Trophoblast cell (in vitro differentiated cells and primary cell): ENCODE data around the gene LRGUK.

ENCODE experiments used
- DNase-seq, 2 donors: peaks; one replicate each; pipeline ENCODE4 v3.0.0-alpha.2; 2016
- H2AFZ ChIP-seq: 2 replicates; pipeline ENCODE4 v1.6.1; 2013; ENCODE audit warnings: low read length, moderate library complexity, mild to moderate bottlenecking; ENCODE audit not compliant: insufficient read depth, poor library complexity
- H2AK5ac ChIP-seq: 2 replicates; pipeline ENCODE4 v1.6.1; 2013; ENCODE audit warnings: mild to moderate bottlenecking, low read length
- H2BK120ac ChIP-seq: 2 replicates; pipeline ENCODE4 v1.6.1; 2013; ENCODE audit warnings: low read length, mild to moderate bottlenecking, moderate library complexity; ENCODE audit not compliant: insufficient read depth, poor library complexity
- H2BK12ac ChIP-seq: 2 replicates; pipeline ENCODE4 v1.6.1; 2013; ENCODE audit warnings: mild to moderate bottlenecking, low read length, moderate library complexity
- H2BK5ac ChIP-seq: 2 replicates; pipeline ENCODE4 v1.6.1; 2013; ENCODE audit warnings: low read length, low read depth, moderate library complexity, mild to moderate bottlenecking; ENCODE audit not compliant: poor library complexity
- H3K14ac ChIP-seq: 2 replicates; pipeline ENCODE4 v1.6.1; 2013; ENCODE audit warnings: mild to moderate bottlenecking, low read length
- H3K18ac ChIP-seq: 2 replicates; pipeline ENCODE4 v1.6.1; 2013; ENCODE audit warnings: mild to moderate bottlenecking, low read length
- H3K23ac ChIP-seq: 2 replicates; pipeline ENCODE4 v1.6.1; 2013; ENCODE audit warnings: low read length
- H3K27ac ChIP-seq: 2 replicates; pipeline ENCODE4 v1.5.1; 2013; ENCODE audit warnings: low read depth, mild to moderate bottlenecking, inconsistent platforms, low read length, moderate library complexity
- H3K27me3 ChIP-seq: 2 replicates; pipeline ENCODE4 v1.6.1; 2013; ENCODE audit warnings: inconsistent platforms, mild to moderate bottlenecking, low read length, moderate library complexity; ENCODE audit not compliant: insufficient read depth
- H3K36me3 ChIP-seq, 2 experiments: 1 replicate in 1 of 2; 2 replicates in 1 of 2; pipeline ENCODE4 v1.6.1; 2013; ENCODE audit warnings: low read length in 2 of 2, mild to moderate bottlenecking in 2 of 2, moderate library complexity in 1 of 2; ENCODE audit not compliant: insufficient read depth in 2 of 2, control insufficient read depth in 1 of 2
- H3K4ac ChIP-seq: 2 replicates; pipeline ENCODE4 v1.6.1; 2013; ENCODE audit warnings: low read depth, mild to moderate bottlenecking, low read length, moderate library complexity
- H3K4me1 ChIP-seq, 2 experiments: 1 replicate in 1 of 2; 2 replicates in 1 of 2; pipeline ENCODE4 v1.6.1; 2013; ENCODE audit warnings: low read length in 2 of 2, mild to moderate bottlenecking in 2 of 2, moderate library complexity in 1 of 2; ENCODE audit not compliant: insufficient read depth in 2 of 2, control insufficient read depth in 1 of 2
- H3K4me2 ChIP-seq: 2 replicates; pipeline ENCODE4 v1.6.1; 2013; ENCODE audit warnings: inconsistent platforms, mild to moderate bottlenecking, low read length, moderate library complexity
- H3K4me3 ChIP-seq: 2 replicates; pipeline ENCODE4 v1.5.1; 2013; ENCODE audit warnings: mild to moderate bottlenecking, low read depth, low read length, inconsistent platforms
- H3K79me1 ChIP-seq: one replicate; pipeline ENCODE4 v1.6.1; 2013; ENCODE audit warnings: low read length
- H3K79me2 ChIP-seq: 2 replicates; pipeline ENCODE4 v1.6.1; 2013; ENCODE audit warnings: low read length, mild to moderate bottlenecking; ENCODE audit not compliant: control insufficient read depth, insufficient read depth, poor library complexity
- H3K9ac ChIP-seq: 2 replicates; pipeline ENCODE4 v1.6.1; 2013; ENCODE audit warnings: mild to moderate bottlenecking, low read length
- H3K9me3 ChIP-seq: 2 replicates; pipeline ENCODE4 v1.6.1; 2013; ENCODE audit warnings: low read depth, mild to moderate bottlenecking, control low read depth, inconsistent platforms, low read length; ENCODE audit not compliant: insufficient read depth
- H4K12ac ChIP-seq: 2 replicates; pipeline ENCODE4 v1.6.1; 2013; ENCODE audit warnings: low read depth, mild to moderate bottlenecking, low read length, moderate library complexity
- H4K8ac ChIP-seq: 2 replicates; pipeline ENCODE4 v1.6.1; 2013; ENCODE audit warnings: low read depth, mild to moderate bottlenecking, low read length, moderate library complexity
- H4K91ac ChIP-seq: one replicate; pipeline ENCODE4 v1.6.1; 2013; ENCODE audit warnings: low read depth, mild to moderate bottlenecking, low read length, moderate library complexity
- WGBS: extraction: QIAGEN DNeasy Blood & Tissue Kit; methylation state at CpG from one replicate; pipeline ENCODE4 v1.1.7; 2013; ENCODE audit warnings: missing lambda C conversion rate; ENCODE audit not compliant: insufficient read length, insufficient coverage; ENCODE audit errors: extremely low coverage; 5-methylcytosine and 5-hydroxymethylcytosine counted together

LRGUK gene

DNA sequence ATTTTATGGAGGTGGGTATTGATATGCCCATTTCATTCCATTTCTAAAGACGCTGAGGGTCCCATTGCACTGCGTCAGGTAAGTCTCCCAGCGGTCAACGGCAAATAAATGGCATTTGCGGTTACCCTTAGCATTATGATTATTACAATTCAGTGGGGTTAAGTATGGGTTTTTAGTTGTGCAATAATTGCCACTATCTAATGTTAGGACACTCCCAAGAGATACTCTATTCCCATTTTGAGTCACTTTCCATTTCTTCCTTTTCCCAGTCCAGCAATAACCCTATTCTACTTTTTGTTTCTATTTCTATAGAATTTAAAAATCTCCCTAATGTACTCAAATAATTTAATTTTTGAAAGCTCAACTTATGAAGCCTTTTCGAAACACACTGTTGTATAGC lies 185.6 kb downstream of the LRGUK start:
- H3K27ac ChIP-seq, result no peak overlapping the region

DNA sequence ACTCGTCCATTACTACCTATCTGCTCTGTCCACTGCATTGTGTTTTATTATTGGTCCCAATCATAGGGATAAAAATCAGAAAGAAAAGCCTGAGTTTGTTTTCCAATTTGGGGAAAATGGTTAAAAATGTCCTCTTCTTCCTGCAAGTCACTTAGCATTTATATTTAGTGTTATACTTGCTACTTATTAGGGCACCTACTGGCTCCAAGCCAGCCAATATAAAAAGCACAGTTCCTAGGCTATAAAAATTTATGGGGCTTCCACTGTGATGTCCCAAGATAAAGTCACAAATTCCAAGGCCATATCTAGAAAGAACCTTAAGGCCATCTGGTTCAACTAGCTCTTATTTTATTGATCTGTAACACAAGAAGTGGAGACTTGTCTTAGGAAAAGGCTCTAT lies 186.4 kb downstream of the LRGUK start:
- WGBS, result no CpG with 5 or more reads among the region's 1 CpG
- Histone ChIP-seq H3K79me1 (peaks cover 7% of the 10 kb centered on the region), H3K27me3 (no peaks in the 10 kb centered on the region), H4K8ac (no peak overlapping the region), H2AFZ (no peak overlapping the region), H3K4me1 (no peaks in the 10 kb centered on the region), H3K4me2 (no peak overlapping the region), H2BK5ac (no peak overlapping the region), H4K12ac (no peak overlapping the region), H2BK12ac (no peak overlapping the region), H3K4me3 (no peak overlapping the region), H4K91ac (no peak overlapping the region), H3K23ac (no peak overlapping the region), H3K4ac (no peak overlapping the region), H3K36me3 (no peaks in the 10 kb centered on the region), H3K14ac (no peak overlapping the region), H2AK5ac (no peak overlapping the region), H3K9me3 (no peaks in the 10 kb centered on the region), H3K9ac (no peak overlapping the region), H2BK120ac (no peak overlapping the region), H3K18ac (no peak overlapping the region), H3K27ac (no peak overlapping the region), H3K79me2 (peaks cover 5% of the 10 kb centered on the region)
- DNase-seq, result no peak

More for the DNA sequence above, 185.6 kb downstream of the LRGUK start:
- H3K9ac ChIP-seq, result no peak overlapping the region
- no peak overlapping the region for H3K14ac ChIP-seq
- no peak overlapping the region for H3K23ac ChIP-seq
- H4K91ac ChIP-seq, result no peak overlapping the region
- H3K27me3 ChIP-seq, result no peaks in the 10 kb centered on the region
- H4K12ac ChIP-seq, result no peak overlapping the region
- no peak overlapping the region for H3K4ac ChIP-seq
- no peak overlapping the region for H3K4me2 ChIP-seq
- no peak overlapping the region for H2BK120ac ChIP-seq
- no peak overlapping the region for H2AK5ac ChIP-seq
- H3K9me3 ChIP-seq, result no peaks in the 10 kb centered on the region
- no peaks in the 10 kb centered on the region for H3K36me3 ChIP-seq
- H3K4me3 ChIP-seq, result no peak overlapping the region
- H3K4me1 ChIP-seq, result no peaks in the 10 kb centered on the region
- H4K8ac ChIP-seq, result no peak overlapping the region
- DNase-seq, result no peak
- H2AFZ ChIP-seq, result no peak overlapping the region
- no peak overlapping the region for H2BK12ac ChIP-seq
- peaks cover 5% of the 10 kb centered on the region for H3K79me2 ChIP-seq
- peaks cover 7% of the 10 kb centered on the region for H3K79me1 ChIP-seq
- no peak overlapping the region for H2BK5ac ChIP-seq
- no peak overlapping the region for H3K18ac ChIP-seq
- WGBS, result no CpG with 5 or more reads among the region's 6 CpGs
